Activated B cell treated with CpG ODN at 0.5 μM for 24 hours (primary cell): Measurements from ENCODE around the gene PRUNE2. TPM values are rescaled to one million over a fixed set of nuclear protein-coding genes. Genes with fewer than 3 reads are reported as not detected.

Experiments used
- ATAC-seq: fragments of 200-7000 bp; cut with Tn5 transposase; one replicate; pipeline ENCODE4 v1.10.0; 2021; ENCODE audit warnings: low read depth, mild to moderate bottlenecking, moderate library complexity
- CTCF ChIA-PET: fragments of 350-600 bp; sonication (Branson Sonifier 250); formaldehyde crosslinking; loops from one replicate; lab custom pipeline; 2021; ENCODE audit warnings: antibody characterized with exemption; lab: Charles Lee
- POLR2A ChIA-PET: fragments of 350-600 bp; sonication (Branson Sonifier 250); formaldehyde crosslinking; loops from one replicate; lab custom pipeline; 2021; ENCODE audit warnings: antibody characterized with exemption; lab: Charles Lee
- DNase-seq: peaks from one replicate; pipeline ENCODE4 v3.0.0; 2022
- H3K27ac Mint-ChIP-seq: one replicate; pipeline ENCODE4 v1.8.0; 2020; ENCODE audit warnings: mixed read lengths
- H3K27me3 Mint-ChIP-seq: one replicate; pipeline ENCODE4 v1.8.0; 2021; ENCODE audit warnings: mixed read lengths
- H3K36me3 Mint-ChIP-seq: one replicate; pipeline ENCODE4 v1.8.0; 2021; ENCODE audit warnings: low read depth, mixed read lengths
- H3K4me1 Mint-ChIP-seq: one replicate; pipeline ENCODE4 v1.8.0; 2021; ENCODE audit warnings: mixed read lengths
- H3K4me3 Mint-ChIP-seq: one replicate; pipeline ENCODE4 v1.8.0; 2020; ENCODE audit warnings: mild to moderate bottlenecking, mixed read lengths
- H3K9me3 Mint-ChIP-seq: one replicate; pipeline ENCODE4 v1.8.0; 2020; ENCODE audit warnings: mixed read lengths
- intact Hi-C: fragments of 100-400 bp; cut with micrococcal nuclease; formaldehyde crosslinking; loops from one replicate; pipeline ENCODE4 v1.15.1; 2024
- total RNA-seq: library from RNA; stranded (reverse); gene quantifications from 2 replicates; pipeline ENCODE4 v1.2.3, GENCODE V29; 2022
- TF ChIP-seq, protein P1 (sequence below): fragments of 200-600 bp; IDR thresholded peaks from one replicate; pipeline ENCODE4 v1.8.0; 2022; ENCODE audit warnings: antibody characterized with exemption, mild to moderate bottlenecking

The PRUNE2 gene
- total RNA-seq, 1 donor from 2014 or later, result not detected

DNA sequence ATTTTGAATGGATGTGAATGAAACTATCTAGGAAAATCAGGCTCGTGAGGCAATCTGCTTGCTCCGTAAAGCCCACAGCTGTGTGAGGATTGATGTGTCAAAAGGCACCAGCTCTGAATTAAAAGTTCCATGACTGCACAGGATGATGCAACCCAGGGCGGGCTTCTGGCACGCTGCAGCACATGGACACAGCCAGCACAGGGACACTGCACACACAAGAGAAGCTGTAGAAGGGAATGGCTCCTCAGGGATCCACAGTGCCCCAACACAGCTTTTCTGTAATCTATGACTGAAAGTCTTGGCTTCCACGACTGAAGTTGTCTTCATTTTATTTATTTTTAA, 295.9 kb downstream of the PRUNE2 start:
- Mint-ChIP-seq H3K27me3 (no peaks in the 10 kb centered on the region), H3K36me3 (no peaks in the 10 kb centered on the region)

DNA sequence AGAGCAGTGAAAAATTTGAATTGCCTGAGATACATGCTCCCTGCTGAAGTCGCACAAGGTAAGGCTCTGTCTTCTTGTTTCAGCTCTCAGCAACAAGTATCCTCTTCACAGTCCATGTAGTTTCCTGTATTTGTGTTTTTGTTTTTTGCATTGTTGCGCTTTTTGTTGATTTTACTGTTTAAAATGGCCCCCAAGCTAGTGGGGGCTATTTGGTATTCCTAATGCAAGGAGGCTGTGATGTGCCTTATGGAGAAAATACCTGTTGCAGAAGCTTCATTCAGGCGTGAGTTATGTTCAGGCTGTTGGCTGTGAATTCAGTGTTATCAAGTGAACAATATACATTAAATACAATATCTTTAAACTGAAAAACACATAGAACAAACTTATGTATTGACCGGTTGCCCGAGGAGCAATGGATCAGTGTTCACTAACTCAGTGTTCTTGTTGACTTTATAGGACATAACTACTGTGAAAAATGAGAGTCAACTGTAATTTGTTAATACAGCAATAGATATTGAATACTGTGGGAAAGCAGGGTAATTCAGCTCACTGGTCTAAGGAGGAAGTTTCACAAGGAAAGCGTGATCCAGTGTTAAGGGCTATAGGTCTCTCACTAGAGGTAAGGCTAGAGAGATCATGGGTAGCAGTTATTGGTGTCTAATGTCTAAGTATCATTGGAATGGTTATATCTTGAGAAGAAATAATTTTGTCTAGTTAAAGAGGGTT, 296.5 kb downstream of the PRUNE2 start:
- DNase-seq (no peak), ATAC-seq (no peak)
- Mint-ChIP-seq H3K4me3 (no peak overlapping the region), H3K4me1 (peaks cover 20% of the 10 kb centered on the region), H3K9me3 (no peaks in the 10 kb centered on the region), H3K27ac (no peak overlapping the region), H3K36me3 (no peaks in the 10 kb centered on the region), H3K27me3 (no peaks in the 10 kb centered on the region)
- ChIA-PET POLR2A (no interaction called here), CTCF (no interaction called here)
- intact Hi-C loops, result loop anchor here (5.0 kb wide), 1 partner anchor 33 kb away; no protein-coding TSS in a partner anchor
- TF ChIP-seq, protein P1, sequence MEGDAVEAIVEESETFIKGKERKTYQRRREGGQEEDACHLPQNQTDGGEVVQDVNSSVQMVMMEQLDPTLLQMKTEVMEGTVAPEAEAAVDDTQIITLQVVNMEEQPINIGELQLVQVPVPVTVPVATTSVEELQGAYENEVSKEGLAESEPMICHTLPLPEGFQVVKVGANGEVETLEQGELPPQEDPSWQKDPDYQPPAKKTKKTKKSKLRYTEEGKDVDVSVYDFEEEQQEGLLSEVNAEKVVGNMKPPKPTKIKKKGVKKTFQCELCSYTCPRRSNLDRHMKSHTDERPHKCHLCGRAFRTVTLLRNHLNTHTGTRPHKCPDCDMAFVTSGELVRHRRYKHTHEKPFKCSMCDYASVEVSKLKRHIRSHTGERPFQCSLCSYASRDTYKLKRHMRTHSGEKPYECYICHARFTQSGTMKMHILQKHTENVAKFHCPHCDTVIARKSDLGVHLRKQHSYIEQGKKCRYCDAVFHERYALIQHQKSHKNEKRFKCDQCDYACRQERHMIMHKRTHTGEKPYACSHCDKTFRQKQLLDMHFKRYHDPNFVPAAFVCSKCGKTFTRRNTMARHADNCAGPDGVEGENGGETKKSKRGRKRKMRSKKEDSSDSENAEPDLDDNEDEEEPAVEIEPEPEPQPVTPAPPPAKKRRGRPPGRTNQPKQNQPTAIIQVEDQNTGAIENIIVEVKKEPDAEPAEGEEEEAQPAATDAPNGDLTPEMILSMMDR, result no peak

More for the DNA sequence above, 295.9 kb downstream of the PRUNE2 start:
- no peak for ATAC-seq
- CTCF ChIA-PET, result no interaction called here
- TF ChIP-seq, protein P1, result no peak
- H3K4me3 Mint-ChIP-seq, result no peak overlapping the region
- no peaks in the 10 kb centered on the region for H3K9me3 Mint-ChIP-seq
- no peak for DNase-seq
- H3K4me1 Mint-ChIP-seq, result peaks cover 18% of the 10 kb centered on the region
- H3K27ac Mint-ChIP-seq, result no peak overlapping the region
- intact Hi-C loops, result no loop called here
- POLR2A ChIA-PET, result no interaction called here

DNA sequence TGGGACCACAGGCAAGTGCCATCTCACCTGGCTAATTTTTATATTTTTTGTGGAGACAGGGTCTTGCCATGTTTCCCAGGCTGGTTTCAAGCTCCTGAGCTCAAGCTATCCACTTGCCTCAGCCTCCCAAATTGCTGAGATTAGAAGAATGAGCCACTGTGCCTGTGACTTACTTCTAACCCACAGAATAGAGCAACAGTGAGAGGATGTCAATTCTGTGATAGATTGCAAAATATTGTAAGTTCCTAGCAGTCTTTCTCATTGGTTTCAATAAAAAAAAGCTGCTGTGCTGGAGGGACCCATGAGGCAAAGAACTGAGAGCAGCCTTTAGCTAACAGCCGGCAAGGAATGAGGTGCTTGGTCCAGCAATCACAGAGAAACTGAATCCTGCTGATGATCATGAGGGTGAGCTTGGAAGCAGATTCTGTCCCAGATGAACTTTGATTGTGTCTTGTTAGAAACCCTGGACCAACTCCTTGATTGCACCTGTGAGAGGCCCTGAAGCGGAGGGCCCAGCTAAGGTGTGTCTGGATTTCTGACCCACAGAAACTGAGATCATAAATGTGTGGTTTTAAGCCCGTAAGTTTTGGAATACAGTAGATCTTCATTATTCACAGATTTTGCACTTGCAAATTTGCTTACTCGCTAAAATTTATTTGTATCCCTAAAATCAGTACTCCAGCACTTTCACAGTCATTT, 297.2 kb downstream of the PRUNE2 start:
- peaks cover 27% of the 10 kb centered on the region for H3K4me1 Mint-ChIP-seq
- ChIA-PET CTCF (no interaction called here), POLR2A (no interaction called here)
- no peak for DNase-seq
- intact Hi-C loops, result loop anchor here (5.0 kb wide), 1 partner anchor 34 kb away; no protein-coding TSS in a partner anchor
- TF ChIP-seq, protein P1, result no peak
- no peak for ATAC-seq
- no peaks in the 10 kb centered on the region for H3K36me3 Mint-ChIP-seq
- no peak overlapping the region for H3K27ac Mint-ChIP-seq
- no peak overlapping the region for H3K4me3 Mint-ChIP-seq
- no peaks in the 10 kb centered on the region for H3K27me3 Mint-ChIP-seq
- no peaks in the 10 kb centered on the region for H3K9me3 Mint-ChIP-seq

DNA sequence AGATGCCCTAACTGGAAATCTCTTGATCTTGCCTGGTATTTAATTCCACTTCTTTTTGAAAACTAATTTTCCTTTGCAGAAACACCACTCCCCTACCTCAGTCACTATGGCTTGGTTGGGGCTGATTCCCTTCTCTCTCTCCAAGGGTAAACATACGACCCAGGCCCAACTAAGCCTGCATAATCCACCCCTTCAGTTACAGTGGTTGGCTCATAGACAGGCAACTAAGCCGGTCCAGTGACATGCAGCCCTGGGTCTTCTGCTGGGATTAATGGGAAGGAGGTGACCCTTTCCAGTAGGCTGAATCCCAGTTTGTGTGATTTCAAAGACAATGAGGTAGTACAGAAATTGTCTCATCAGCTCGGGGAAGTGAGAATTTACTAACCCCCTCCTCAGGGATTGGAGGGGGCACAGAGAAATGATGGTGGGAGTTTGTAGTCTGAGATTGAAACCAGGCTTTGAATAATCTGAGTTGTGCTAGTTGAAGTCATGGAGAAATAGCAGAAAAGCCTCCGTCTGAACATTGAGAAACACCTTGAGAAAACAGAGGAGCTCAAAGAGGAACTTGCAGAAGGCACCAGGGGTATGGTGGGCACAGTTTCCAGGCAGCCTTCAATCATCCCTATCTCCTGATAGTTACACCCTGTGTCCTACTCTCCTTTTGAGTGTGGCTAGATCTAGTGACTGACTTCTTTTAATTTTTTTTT, 298.0 kb downstream of the PRUNE2 start:
- CTCF ChIA-PET, result no interaction called here
- intact Hi-C loops, result loop anchor here (5.0 kb wide), 1 partner anchor 34 kb away; no protein-coding TSS in a partner anchor
- Mint-ChIP-seq H3K9me3 (no peaks in the 10 kb centered on the region), H3K27ac (no peak overlapping the region), H3K27me3 (no peaks in the 10 kb centered on the region), H3K36me3 (no peaks in the 10 kb centered on the region), H3K4me3 (no peak overlapping the region), H3K4me1 (peaks cover 30% of the 10 kb centered on the region)
- ATAC-seq (no peak), DNase-seq (no peak)
- POLR2A ChIA-PET, result no interaction called here
- TF ChIP-seq, protein P1, result no peak
